Activated CD8-positive, alpha-beta T cell treated with anti-CD3 and anti-CD28 coated beads for 36 hours (primary cell): ENCODE results near the gene HSD11B2. TPM values are rescaled to one million over a fixed set of nuclear protein-coding genes. Genes with fewer than 3 reads are reported as not detected.

ENCODE experiments used
- ATAC-seq: fragments of 200-7000 bp; cut with Tn5 transposase; one replicate; pipeline ENCODE4 v1.10.0; 2021; ENCODE audit warnings: mild to moderate bottlenecking, moderate library complexity
- CTCF ChIA-PET: fragments of 350-600 bp; sonication (Branson Sonifier 250); formaldehyde crosslinking; loops from one replicate; lab custom pipeline; 2021; ENCODE audit warnings: antibody characterized with exemption; lab: Charles Lee
- POLR2A ChIA-PET: fragments of 350-600 bp; sonication (Branson Sonifier 250); formaldehyde crosslinking; loops from one replicate; lab custom pipeline; 2021; ENCODE audit warnings: antibody characterized with exemption; lab: Charles Lee
- DNase-seq: peaks from one replicate; pipeline ENCODE4 v3.0.0-alpha.2; 2020
- H3K27ac Mint-ChIP-seq: one replicate; pipeline ENCODE4 v1.8.0; 2021; ENCODE audit warnings: mild to moderate bottlenecking, mixed read lengths
- H3K27me3 Mint-ChIP-seq: one replicate; pipeline ENCODE4 v1.8.0; 2021; ENCODE audit warnings: mixed read lengths
- H3K36me3 Mint-ChIP-seq: one replicate; pipeline ENCODE4 v1.8.0; 2021; ENCODE audit warnings: low read depth, mixed read lengths
- H3K4me1 Mint-ChIP-seq: one replicate; pipeline ENCODE4 v1.8.0; 2021; ENCODE audit warnings: low read depth, mixed read lengths
- H3K4me3 Mint-ChIP-seq: one replicate; pipeline ENCODE4 v1.8.0; 2021; ENCODE audit warnings: mild to moderate bottlenecking, moderate library complexity, mixed read lengths
- H3K9me3 Mint-ChIP-seq: one replicate; pipeline ENCODE4 v1.8.0; 2021; ENCODE audit warnings: mixed read lengths
- CTCF ChIP-seq: fragments of 200-600 bp; IDR thresholded peaks from one replicate; pipeline ENCODE4 v1.8.0; 2022; ENCODE audit warnings: antibody characterized with exemption, mild to moderate bottlenecking
- intact Hi-C: fragments of 100-400 bp; cut with micrococcal nuclease; formaldehyde crosslinking; loops from one replicate; pipeline ENCODE4 v1.10.0; 2022
- total RNA-seq, 2 experiments: library from RNA; stranded (reverse); gene quantifications; one replicate each; pipeline ENCODE4 v1.2.3, GENCODE V29; 2021

Gene HSD11B2
- total RNA-seq, 2 experiments from 2014 or later, result 1.6 to 2.3 TPM

- ATAC-seq (no peak), DNase-seq (no peak)
- Mint-ChIP-seq H3K4me3 (no peak overlapping the region), H3K9me3 (no peaks in the 10 kb centered on the region), H3K27me3 (peaks cover 27% of the 10 kb centered on the region), H3K36me3 (no peaks in the 10 kb centered on the region), H3K27ac (no peak overlapping the region), H3K4me1 (no peaks in the 10 kb centered on the region)
- TF ChIP-seq CTCF, result no peak
- ChIA-PET CTCF (interaction anchor here (1.2 to 5.6 kb wide), 5 partner anchors 7 to 90 kb away, joined by 4 to 94 read pairs (median 25); partner anchors contain the start of gene ZDHHC1), POLR2A (interaction anchor here (1.0 to 1.3 kb wide), 2 partner anchors 8 to 22 kb away, joined by 3 read pairs; partner anchors contain the start of gene ZDHHC1)
- intact Hi-C loops, result no loop called here
Observed at GRCh38 chr16:67424261-67424615, 6.7 kb upstream of the HSD11B2 start.

- no peak for DNase-seq
- ChIA-PET POLR2A (interaction anchor here (1.0 to 1.3 kb wide), 2 partner anchors 8 to 21 kb away, joined by 3 read pairs; partner anchors contain the start of gene ZDHHC1), CTCF (interaction anchor here (0.9 to 5.6 kb wide), 4 partner anchors 8 to 42 kb away, joined by 4 to 94 read pairs (median 41); partner anchors contain the start of gene ZDHHC1)
- intact Hi-C loops, result loop anchor here (5.0 kb wide), 1 partner anchor 42 kb away; no protein-coding TSS in a partner anchor
- no peak for TF ChIP-seq CTCF
- Mint-ChIP-seq H3K4me3 (no peak overlapping the region), H3K36me3 (no peaks in the 10 kb centered on the region), H3K27ac (no peak overlapping the region), H3K9me3 (no peaks in the 10 kb centered on the region), H3K4me1 (no peaks in the 10 kb centered on the region), H3K27me3 (peaks cover 27% of the 10 kb centered on the region)
- no peak for ATAC-seq
Observed at GRCh38 chr16:67425061-67425460, 5.9 kb upstream of the HSD11B2 start.

GRCh38 chr16:67425580-67425979 lies 5.3 kb upstream of the HSD11B2 start:
- CTCF ChIA-PET, result interaction anchor here (0.9 to 5.6 kb wide), 7 partner anchors 9 to 42 kb away, joined by 3 to 94 read pairs (median 17); partner anchors contain the start of genes TPPP3 and ZDHHC1
- Mint-ChIP-seq H3K4me1 (no peaks in the 10 kb centered on the region), H3K27ac (no peak overlapping the region), H3K4me3 (no peak overlapping the region), H3K36me3 (no peaks in the 10 kb centered on the region), H3K9me3 (no peaks in the 10 kb centered on the region), H3K27me3 (peaks cover 31% of the 10 kb centered on the region)
- no peak for TF ChIP-seq CTCF
- ATAC-seq, result no peak
- no peak for DNase-seq
- intact Hi-C loops, result loop anchor here (5.0 kb wide), 1 partner anchor 42 kb away; no protein-coding TSS in a partner anchor
- POLR2A ChIA-PET, result interaction anchor here (1.3 kb wide), 1 partner anchor 21 kb away, joined by 3 read pairs; no protein-coding TSS in a partner anchor

- CTCF ChIA-PET, result interaction anchor here (1.4 to 5.6 kb wide), 7 partner anchors 9 to 95 kb away, joined by 3 to 94 read pairs (median 17); partner anchors contain the start of genes TPPP3 and ZDHHC1
- Mint-ChIP-seq H3K4me3 (no peak overlapping the region), H3K27ac (no peak overlapping the region), H3K9me3 (no peaks in the 10 kb centered on the region), H3K27me3 (peaks cover 31% of the 10 kb centered on the region), H3K4me1 (no peaks in the 10 kb centered on the region), H3K36me3 (no peaks in the 10 kb centered on the region)
- POLR2A ChIA-PET, result no interaction called here
- TF ChIP-seq CTCF, result no peak
- no peak for DNase-seq
- intact Hi-C loops, result loop anchor here (5.0 kb wide), 1 partner anchor 41 kb away; no protein-coding TSS in a partner anchor
- no peak for ATAC-seq
Observed at GRCh38 chr16:67426022-67426421, 4.9 kb upstream of the HSD11B2 start.

GRCh38 chr16:67426950-67427349 lies 4.0 kb upstream of the HSD11B2 start:
- peaks cover 36% of the 10 kb centered on the region for H3K27me3 Mint-ChIP-seq
- intact Hi-C loops, result loop anchor here (5.0 kb wide), 1 partner anchor 40 kb away; no protein-coding TSS in a partner anchor
- peaks cover 3% of the 10 kb centered on the region for H3K4me1 Mint-ChIP-seq
- no peak for TF ChIP-seq CTCF
- no peaks in the 10 kb centered on the region for H3K36me3 Mint-ChIP-seq
- ChIA-PET CTCF (interaction anchor here (0.7 to 5.6 kb wide), 17 partner anchors 10 to 451 kb away, joined by 3 to 94 read pairs (median 6); partner anchors contain the start of genes KCTD19, LRRC36, TMEM208 and TPPP3), POLR2A (no interaction called here)
- H3K9me3 Mint-ChIP-seq, result no peaks in the 10 kb centered on the region
- no peak overlapping the region for H3K4me3 Mint-ChIP-seq
- DNase-seq, result no peak
- H3K27ac Mint-ChIP-seq, result no peak overlapping the region
- no peak for ATAC-seq
